ENCODE data around the gene ADNP2. TPM values are rescaled to one million over a fixed set of nuclear protein-coding genes. Genes with fewer than 3 reads are reported as not detected.
"Not testable (repeated sequence)": the region's sequence is repeated elsewhere in the genome, so short reads cannot be mapped to it uniquely, and the experiment has no call there.

Gene ADNP2
- total RNA-seq, 1 donor from 2014 or later = 28.4 TPM

- TF ChIP-seq CTCF (conservative IDR thresholded peaks at IDR 0.05) = no peak
- H3K9me3 Mint-ChIP-seq = peaks cover 8% of the 10 kb centered on the region
- H3K36me3 Mint-ChIP-seq = peaks cover 34% of the 10 kb centered on the region
- H3K27me3 Mint-ChIP-seq = no peaks in the 10 kb centered on the region
- no peak overlapping the region for H3K4me3 Mint-ChIP-seq
- H3K27ac Mint-ChIP-seq = no peak overlapping the region
- no peaks in the 10 kb centered on the region for H3K4me1 Mint-ChIP-seq (ENCODE audit: unreplicated experiment)
- DNase-seq (ENCODE audit: extremely low spot score, unreplicated experiment) = no peak
Observed at GRCh38 chr18:80161781-80162417, 52.8 kb downstream of the ADNP2 start.

- Mint-ChIP-seq H3K4me3 (no peak overlapping the region), H3K27ac (no peak overlapping the region), H3K4me1 (ENCODE audit: unreplicated experiment) (no peaks in the 10 kb centered on the region), H3K9me3 (peaks cover 8% of the 10 kb centered on the region), H3K27me3 (no peaks in the 10 kb centered on the region), H3K36me3 (peaks cover 34% of the 10 kb centered on the region)
- DNase-seq (ENCODE audit: extremely low spot score, unreplicated experiment) = no peak
- no peak for TF ChIP-seq CTCF (conservative IDR thresholded peaks at IDR 0.05)
Observed at GRCh38 chr18:80163183-80163582, 54.1 kb downstream of the ADNP2 start.

GRCh38 chr18:80164727-80165355 lies 55.8 kb downstream of the ADNP2 start:
- not testable (repeated sequence) for H3K4me1 Mint-ChIP-seq (ENCODE audit: unreplicated experiment); H3K27me3 Mint-ChIP-seq; H3K9me3 Mint-ChIP-seq; DNase-seq (ENCODE audit: extremely low spot score, unreplicated experiment); H3K4me3 Mint-ChIP-seq; H3K27ac Mint-ChIP-seq
- peaks cover 34% of the 10 kb centered on the region for H3K36me3 Mint-ChIP-seq

GRCh38 chr18:80166240-80166639 lies 57.2 kb downstream of the ADNP2 start:
- H3K4me3 Mint-ChIP-seq = no peak overlapping the region
- H3K27me3 Mint-ChIP-seq = no peaks in the 10 kb centered on the region
- H3K36me3 Mint-ChIP-seq = peaks cover 28% of the 10 kb centered on the region
- no peak for DNase-seq (ENCODE audit: extremely low spot score, unreplicated experiment)
- peaks cover 8% of the 10 kb centered on the region for H3K9me3 Mint-ChIP-seq
- H3K27ac Mint-ChIP-seq = no peak overlapping the region
- H3K4me1 Mint-ChIP-seq (ENCODE audit: unreplicated experiment) = peaks cover 6% of the 10 kb centered on the region
- TF ChIP-seq CTCF (conservative IDR thresholded peaks at IDR 0.05) = no peak

GRCh38 chr18:80166725-80167124 lies 57.7 kb downstream of the ADNP2 start:
- TF ChIP-seq CTCF (conservative IDR thresholded peaks at IDR 0.05) = no peak
- peaks cover 26% of the 10 kb centered on the region for H3K36me3 Mint-ChIP-seq
- no peak overlapping the region for H3K4me3 Mint-ChIP-seq
- H3K9me3 Mint-ChIP-seq = peaks cover 8% of the 10 kb centered on the region
- peaks cover 11% of the 10 kb centered on the region for H3K4me1 Mint-ChIP-seq (ENCODE audit: unreplicated experiment)
- no peak overlapping the region for H3K27ac Mint-ChIP-seq
- DNase-seq (ENCODE audit: extremely low spot score, unreplicated experiment) = no peak
- no peaks in the 10 kb centered on the region for H3K27me3 Mint-ChIP-seq

- H3K4me1 Mint-ChIP-seq (ENCODE audit: unreplicated experiment) = peaks cover 11% of the 10 kb centered on the region
- no peak for DNase-seq (ENCODE audit: extremely low spot score, unreplicated experiment)
- peaks cover 19% of the 10 kb centered on the region for H3K36me3 Mint-ChIP-seq
- H3K4me3 Mint-ChIP-seq = no peak overlapping the region
- no peak overlapping the region for H3K27ac Mint-ChIP-seq
- TF ChIP-seq CTCF (conservative IDR thresholded peaks at IDR 0.05) = no peak
- H3K27me3 Mint-ChIP-seq = no peaks in the 10 kb centered on the region
- peaks cover 8% of the 10 kb centered on the region for H3K9me3 Mint-ChIP-seq
Observed at GRCh38 chr18:80167331-80167730, 58.3 kb downstream of the ADNP2 start.

All from type B pancreatic cell (in vitro differentiated cells).